OCI-LY1 (cell line): ENCODE measurements around the gene AOAH.
"Not testable (repeated sequence)": the region's sequence is repeated elsewhere in the genome, so short reads cannot be mapped to it uniquely, and the experiment has no call there.

Experiments
- H2AFZ ChIP-seq: fragments of 200-600 bp; sonication (generic), shearing (Covaris generic); 2 replicates; pipeline ENCODE4 v1.6.0; 2014; ENCODE audit warnings: antibody characterized with exemption, mild to moderate bottlenecking, low read length
- H3F3A ChIP-seq: fragments of 200-600 bp; sonication (generic), shearing (Covaris generic); 2 replicates; pipeline ENCODE4 v1.6.0; 2014; ENCODE audit warnings: mild to moderate bottlenecking, antibody characterized with exemption, low read length, moderate library complexity; ENCODE audit not compliant: insufficient read depth
- H3K27ac ChIP-seq: fragments of 200-600 bp; sonication (generic); 2 replicates; pipeline ENCODE4 v1.5.1; 2014; ENCODE audit warnings: low read length, mixed run types, mild to moderate bottlenecking, low read depth; ENCODE audit not compliant: poor library complexity, severe bottlenecking
- H3K27me3 ChIP-seq: fragments of 200-600 bp; sonication (generic); 2 replicates; pipeline ENCODE4 v1.6.0; 2014; ENCODE audit warnings: antibody characterized with exemption, mild to moderate bottlenecking, low read length, moderate library complexity; ENCODE audit not compliant: insufficient read depth
- H3K36me3 ChIP-seq: fragments of 200-600 bp; sonication (generic); 2 replicates; pipeline ENCODE4 v1.6.1; 2014; ENCODE audit warnings: mild to moderate bottlenecking, antibody characterized with exemption, low read length, moderate library complexity, mixed read lengths; ENCODE audit not compliant: insufficient read depth
- H3K4me1 ChIP-seq: fragments of 200-600 bp; sonication (generic); 2 replicates; pipeline ENCODE4 v1.5.1; 2014; ENCODE audit warnings: mild to moderate bottlenecking, low read length, moderate library complexity; ENCODE audit not compliant: insufficient read depth, severe bottlenecking
- H3K4me2 ChIP-seq: fragments of 200-600 bp; sonication (generic), shearing (Covaris generic); 2 replicates; pipeline ENCODE4 v1.6.1; 2014; ENCODE audit warnings: low read length
- H3K4me3 ChIP-seq: fragments of 200-600 bp; sonication (generic); 2 replicates; pipeline ENCODE4 v1.5.1; 2014; ENCODE audit warnings: low read length, low read depth, mild to moderate bottlenecking, mixed read lengths; ENCODE audit not compliant: poor library complexity, severe bottlenecking
- H3K79me2 ChIP-seq: fragments of 200-600 bp; shearing (Covaris generic); 2 replicates; pipeline ENCODE4 v1.6.1; 2016; ENCODE audit warnings: mixed run types, low read length, mixed read lengths; ENCODE audit not compliant: insufficient read depth
- H3K9ac ChIP-seq: fragments of 200-600 bp; sonication (generic), shearing (Covaris generic); 2 replicates; pipeline ENCODE4 v1.6.1; 2014; ENCODE audit warnings: mild to moderate bottlenecking, low read length, mixed read lengths
- H3K9me2 ChIP-seq: fragments of 200-600 bp; sonication (generic), shearing (Covaris generic); 2 replicates; pipeline ENCODE4 v1.6.1; 2014; ENCODE audit warnings: low read depth, mild to moderate bottlenecking, low read length, mixed read lengths
- H3K9me3 ChIP-seq: fragments of 200-600 bp; shearing (Covaris generic); 2 replicates; pipeline ENCODE4 v1.6.1; 2014; ENCODE audit warnings: low read length, mixed read lengths
- H4K20me1 ChIP-seq: fragments of 200-600 bp; sonication (generic), shearing (Covaris generic); 2 replicates; pipeline ENCODE4 v1.6.0; 2016; ENCODE audit warnings: mild to moderate bottlenecking, low read length; ENCODE audit not compliant: insufficient read depth
- CTCF ChIP-seq: fragments of 200-600 bp; sonication (generic), shearing (Covaris generic); IDR thresholded peaks from 2 replicates; pipeline ENCODE4 v1.5.1; 2017; ENCODE audit warnings: mild to moderate bottlenecking, antibody characterized with exemption, low read length, moderate library complexity, mixed read lengths
- EZH2 ChIP-seq: fragments of 200-600 bp; sonication (generic), shearing (Covaris generic); IDR thresholded peaks from 2 replicates; pipeline ENCODE4 v1.8.0; 2017; ENCODE audit warnings: borderline replicate concordance, mixed run types, mild to moderate bottlenecking, antibody characterized with exemption, low read length, moderate library complexity, mixed read lengths

The AOAH gene

GRCh38 chr7:36490419-36490830 is 233.9 kb downstream of the AOAH start:
- H3K27me3 ChIP-seq, result no peaks in the 10 kb centered on the region
- no peaks in the 10 kb centered on the region for H3K9me2 ChIP-seq
- no peaks in the 10 kb centered on the region for H3F3A ChIP-seq
- H3K79me2 ChIP-seq, result no peaks in the 10 kb centered on the region
- H3K4me1 ChIP-seq, result no peaks in the 10 kb centered on the region
- no peak overlapping the region for H3K9ac ChIP-seq
- H3K9me3 ChIP-seq, result no peaks in the 10 kb centered on the region
- no peak overlapping the region for H3K4me3 ChIP-seq
- H3K27ac ChIP-seq, result no peak overlapping the region
- no peak overlapping the region for H3K4me2 ChIP-seq
- no peaks in the 10 kb centered on the region for H4K20me1 ChIP-seq
- no peak for TF ChIP-seq CTCF
- no peak for TF ChIP-seq EZH2
- no peak overlapping the region for H2AFZ ChIP-seq
- no peaks in the 10 kb centered on the region for H3K36me3 ChIP-seq

- not testable (repeated sequence) for H3K9ac ChIP-seq
Measured at GRCh38 chr7:36488672-36489071, 235.6 kb downstream of the AOAH start.

GRCh38 chr7:36487756-36488336 is 236.4 kb downstream of the AOAH start:
- Histone ChIP-seq H3K9me3 (no peaks in the 10 kb centered on the region), H3K4me3 (no peak overlapping the region), H3F3A (no peaks in the 10 kb centered on the region), H3K4me2 (no peak overlapping the region), H2AFZ (no peak overlapping the region), H3K27me3 (no peaks in the 10 kb centered on the region), H4K20me1 (no peaks in the 10 kb centered on the region), H3K9ac (no peak overlapping the region), H3K27ac (no peak overlapping the region), H3K79me2 (no peaks in the 10 kb centered on the region), H3K36me3 (no peaks in the 10 kb centered on the region), H3K9me2 (no peaks in the 10 kb centered on the region), H3K4me1 (no peaks in the 10 kb centered on the region)
- peak; percentile 81 for TF ChIP-seq CTCF
- TF ChIP-seq EZH2, result no peak

More at GRCh38 chr7:36488672-36489071, 235.6 kb downstream of the AOAH start:
- H3K4me2 ChIP-seq, H3K27me3 ChIP-seq, H3F3A ChIP-seq, H3K4me3 ChIP-seq, H3K79me2 ChIP-seq, H3K9me2 ChIP-seq, H3K9me3 ChIP-seq, H3K27ac ChIP-seq, H2AFZ ChIP-seq, H3K4me1 ChIP-seq, H3K36me3 ChIP-seq, H4K20me1 ChIP-seq: not testable (repeated sequence)

- H3K9me2 ChIP-seq, result no peaks in the 10 kb centered on the region
- no peaks in the 10 kb centered on the region for H3K4me1 ChIP-seq
- no peaks in the 10 kb centered on the region for H3K9me3 ChIP-seq
- no peaks in the 10 kb centered on the region for H4K20me1 ChIP-seq
- no peak overlapping the region for H3K9ac ChIP-seq
- no peak overlapping the region for H2AFZ ChIP-seq
- H3F3A ChIP-seq, result no peaks in the 10 kb centered on the region
- H3K79me2 ChIP-seq, result no peaks in the 10 kb centered on the region
- no peak for TF ChIP-seq EZH2
- TF ChIP-seq CTCF, result no peak
- no peak overlapping the region for H3K4me2 ChIP-seq
- no peak overlapping the region for H3K4me3 ChIP-seq
- no peak overlapping the region for H3K27ac ChIP-seq
- no peaks in the 10 kb centered on the region for H3K27me3 ChIP-seq
- H3K36me3 ChIP-seq, result no peaks in the 10 kb centered on the region
Measured at GRCh38 chr7:36486336-36486735, 238.0 kb downstream of the AOAH start.
